NCI-H146 treated with DMSO at 0.1 percent for 48 hours (cell line): ENCODE results near the gene C17orf114.
"Not testable (repeated sequence)": the region's sequence is repeated elsewhere in the genome, so short reads cannot be mapped to it uniquely, and the experiment has no call there.

Source experiments
- DNase-seq: peaks from one replicate; lab custom pipeline; 2025; ENCODE audit not compliant: unreplicated experiment; lab: John Stamatoyannopoulos, UW

C17orf114 gene

GRCh38 chr17:4802228-4802627 is at the start of gene C17orf114:
Gene C17orf114, minus strand, starts transcription at chr17:4802328.
- no peak for DNase-seq

GRCh38 chr17:4851084-4851483 is 49.0 kb upstream of the C17orf114 start:
- no peak for DNase-seq

GRCh38 chr17:4850246-4850645 is 48.1 kb upstream of the C17orf114 start:
- DNase-seq: no peak

GRCh38 chr17:4849011-4849536 is 46.9 kb upstream of the C17orf114 start:
- DNase-seq: no peak

GRCh38 chr17:4846635-4847390 is 44.7 kb upstream of the C17orf114 start:
- no peak for DNase-seq

GRCh38 chr17:4845118-4845517 is 43.0 kb upstream of the C17orf114 start:
- no peak for DNase-seq

- no peak for DNase-seq
Measured at GRCh38 chr17:4843321-4844000, 41.3 kb upstream of the C17orf114 start.

- no peak for DNase-seq
Measured at GRCh38 chr17:4842376-4842775, 40.2 kb upstream of the C17orf114 start.

GRCh38 chr17:4840893-4841242 is 38.7 kb upstream of the C17orf114 start:
- DNase-seq: no peak

GRCh38 chr17:4839965-4840892 is 38.1 kb upstream of the C17orf114 start:
- no peak for DNase-seq

- DNase-seq: no peak
Measured at GRCh38 chr17:4839221-4839620, 37.1 kb upstream of the C17orf114 start.

- no peak for DNase-seq
Measured at GRCh38 chr17:4838309-4838785, 36.2 kb upstream of the C17orf114 start.

GRCh38 chr17:4837471-4838308 is 35.6 kb upstream of the C17orf114 start:
- no peak for DNase-seq

GRCh38 chr17:4836221-4836620 is 34.1 kb upstream of the C17orf114 start:
- no peak for DNase-seq

GRCh38 chr17:4834681-4835020 is 32.5 kb upstream of the C17orf114 start:
- DNase-seq: no peak

- DNase-seq: peak; percentile 16
Measured at GRCh38 chr17:4833941-4834680, 32.0 kb upstream of the C17orf114 start.

GRCh38 chr17:4833178-4833940 is 31.2 kb upstream of the C17orf114 start, which contains the start of gene MINK1:
Gene MINK1, plus strand, starts transcription at chr17:4833340. Its CDS starts 244 bp downstream, at chr17:4833584.
- peak; percentile 72 for DNase-seq

- not testable (repeated sequence) for DNase-seq
Measured at GRCh38 chr17:4832829-4833177, 30.7 kb upstream of the C17orf114 start.

- no peak for DNase-seq
Measured at GRCh38 chr17:4827399-4827798, 25.3 kb upstream of the C17orf114 start.
